Keratinocyte (primary cell): ENCODE data around the gene CASZ1.

ENCODE experiments used
- EZH2 ChIP-seq: IDR thresholded peaks from one replicate; pipeline ENCODE4 v1.6.1; 2012; ENCODE audit warnings: inconsistent platforms, mild to moderate bottlenecking, low read length, moderate library complexity
- TF ChIP-seq, protein P1 (sequence below), 3 experiments: IDR thresholded peaks in 1 of 3; conservative IDR thresholded peaks in 1 of 3; optimal IDR thresholded peaks in 1 of 3; 2 replicates in 2 of 3; 3 replicates in 1 of 3; pipeline versions ENCODE3 to v1.5.1; 2011; ENCODE audit warnings: low read length in 3 of 3, mild to moderate bottlenecking in 3 of 3, moderate library complexity in 2 of 3, control low read depth in 1 of 3, inconsistent platforms in 1 of 3; ENCODE audit not compliant: insufficient read depth in 2 of 3; ENCODE audit errors: extremely low read depth in 1 of 3

DNA sequence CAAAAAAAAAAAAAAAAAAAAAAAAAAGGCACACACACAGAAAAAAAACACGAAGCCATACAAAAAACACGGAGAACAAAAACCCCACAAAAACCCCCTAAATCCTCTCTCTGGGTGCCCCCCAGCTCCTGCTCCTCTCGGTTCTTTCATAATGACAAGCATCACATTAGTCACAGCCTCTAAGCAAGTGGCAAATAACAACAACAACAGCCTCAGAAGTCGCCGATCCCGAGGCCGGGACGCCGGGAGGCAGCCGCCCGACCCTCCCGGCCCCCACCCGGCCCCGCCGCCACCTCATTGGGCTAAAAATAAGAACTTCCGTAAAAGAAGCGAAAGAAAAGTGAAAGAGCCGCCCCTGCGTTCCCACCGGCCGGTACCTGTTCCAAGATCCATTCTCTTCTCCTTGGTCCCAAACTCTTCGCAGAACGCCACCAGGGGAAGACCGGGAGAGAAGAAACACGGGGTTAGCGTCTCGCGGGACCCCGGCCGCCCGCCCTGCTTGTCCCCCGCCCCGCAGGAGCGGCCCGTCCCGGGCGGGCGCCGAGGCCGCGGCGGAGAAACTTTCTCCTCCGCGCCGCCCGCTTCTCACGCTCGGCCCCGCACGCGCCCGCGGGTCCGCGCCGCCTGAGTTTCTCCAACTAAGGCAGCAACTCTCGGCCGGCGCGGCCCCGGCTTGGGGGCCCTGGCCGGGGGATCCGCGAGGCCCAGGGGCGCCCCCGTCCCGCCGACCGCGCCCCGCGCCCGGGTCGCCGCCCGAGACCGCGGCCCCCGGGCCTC lies 102.8 kb downstream of the CASZ1 start:
- TF ChIP-seq EZH2, result no peak
- TF ChIP-seq, protein P1, sequence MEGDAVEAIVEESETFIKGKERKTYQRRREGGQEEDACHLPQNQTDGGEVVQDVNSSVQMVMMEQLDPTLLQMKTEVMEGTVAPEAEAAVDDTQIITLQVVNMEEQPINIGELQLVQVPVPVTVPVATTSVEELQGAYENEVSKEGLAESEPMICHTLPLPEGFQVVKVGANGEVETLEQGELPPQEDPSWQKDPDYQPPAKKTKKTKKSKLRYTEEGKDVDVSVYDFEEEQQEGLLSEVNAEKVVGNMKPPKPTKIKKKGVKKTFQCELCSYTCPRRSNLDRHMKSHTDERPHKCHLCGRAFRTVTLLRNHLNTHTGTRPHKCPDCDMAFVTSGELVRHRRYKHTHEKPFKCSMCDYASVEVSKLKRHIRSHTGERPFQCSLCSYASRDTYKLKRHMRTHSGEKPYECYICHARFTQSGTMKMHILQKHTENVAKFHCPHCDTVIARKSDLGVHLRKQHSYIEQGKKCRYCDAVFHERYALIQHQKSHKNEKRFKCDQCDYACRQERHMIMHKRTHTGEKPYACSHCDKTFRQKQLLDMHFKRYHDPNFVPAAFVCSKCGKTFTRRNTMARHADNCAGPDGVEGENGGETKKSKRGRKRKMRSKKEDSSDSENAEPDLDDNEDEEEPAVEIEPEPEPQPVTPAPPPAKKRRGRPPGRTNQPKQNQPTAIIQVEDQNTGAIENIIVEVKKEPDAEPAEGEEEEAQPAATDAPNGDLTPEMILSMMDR (optimal IDR thresholded peaks at IDR 0.05 in 1 of 3, IDR thresholded peaks at IDR 0.05 in 1 of 3, conservative IDR thresholded peaks at IDR 0.05 in 1 of 3; ENCODE audit: extremely low read depth in 1 of 3, insufficient read depth in 2 of 3, low read length in 3 of 3), result no peak
